GM21737 (cell line): ENCODE results near the gene SLC35E4.
"Not testable (repeated sequence)": the region's sequence is repeated elsewhere in the genome, so short reads cannot be mapped to it uniquely, and the experiment has no call there.

Experiments used
- ATAC-seq: cut with Tn5 transposase; IDR thresholded peaks from one replicate; pipeline ENCODE4 v1.9.1; 2021; ENCODE audit warnings: mild to moderate bottlenecking, moderate library complexity; ENCODE audit not compliant: unreplicated experiment

Gene SLC35E4, protein sequence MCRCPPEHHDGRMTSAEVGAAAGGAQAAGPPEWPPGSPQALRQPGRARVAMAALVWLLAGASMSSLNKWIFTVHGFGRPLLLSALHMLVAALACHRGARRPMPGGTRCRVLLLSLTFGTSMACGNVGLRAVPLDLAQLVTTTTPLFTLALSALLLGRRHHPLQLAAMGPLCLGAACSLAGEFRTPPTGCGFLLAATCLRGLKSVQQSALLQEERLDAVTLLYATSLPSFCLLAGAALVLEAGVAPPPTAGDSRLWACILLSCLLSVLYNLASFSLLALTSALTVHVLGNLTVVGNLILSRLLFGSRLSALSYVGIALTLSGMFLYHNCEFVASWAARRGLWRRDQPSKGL

DNA sequence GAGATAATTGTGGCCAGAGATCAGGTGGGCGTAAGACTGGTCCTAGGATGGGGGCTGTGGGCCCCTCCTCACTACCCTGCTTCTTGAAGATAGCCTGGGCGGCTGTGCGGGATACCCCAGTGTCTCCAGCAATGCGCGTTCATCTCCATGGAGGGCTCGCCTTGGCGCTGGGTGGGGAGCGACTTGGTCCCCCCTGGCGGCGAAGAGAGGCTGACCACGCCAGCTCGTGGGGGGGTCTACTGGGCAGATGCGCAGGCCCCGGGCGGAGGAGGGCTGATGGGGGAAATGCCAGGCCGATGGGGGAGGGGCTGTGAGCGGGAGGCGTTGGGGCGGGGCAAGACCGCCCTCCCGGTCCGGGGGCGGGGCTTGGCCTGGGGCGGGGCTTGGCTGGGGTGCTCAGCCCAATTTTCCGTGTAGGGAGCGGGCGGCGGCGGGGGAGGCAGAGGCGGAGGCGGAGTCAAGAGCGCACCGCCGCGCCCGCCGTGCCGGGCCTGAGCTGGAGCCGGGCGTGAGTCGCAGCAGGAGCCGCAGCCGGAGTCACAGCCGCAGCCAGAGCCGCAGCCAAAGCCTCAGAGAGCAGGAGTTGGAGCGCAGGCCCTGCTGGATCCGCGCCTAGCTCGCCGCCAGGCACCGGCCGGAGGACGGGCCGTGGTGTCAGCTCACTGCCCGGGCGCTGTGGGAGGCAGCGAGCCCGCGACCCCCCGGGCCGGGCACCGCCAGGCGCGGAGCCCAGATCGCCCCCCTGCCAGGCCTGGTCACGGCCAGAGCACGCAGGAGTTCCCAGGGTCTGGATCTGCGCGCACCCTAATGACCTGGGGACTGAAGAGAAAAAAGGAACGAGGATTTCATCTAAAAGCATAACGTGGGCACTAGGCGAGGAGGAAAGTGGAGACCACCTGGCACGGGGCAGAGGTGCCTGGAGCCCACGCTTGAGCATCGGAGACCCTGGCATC lies at the start of gene SLC35E4:
SLC35E4 (plus strand) TSS at position 509 of the 953 bp plus-strand sequence. CDS start 670 bp downstream, outside the sequence.
- peak; percentile 57 for ATAC-seq

DNA sequence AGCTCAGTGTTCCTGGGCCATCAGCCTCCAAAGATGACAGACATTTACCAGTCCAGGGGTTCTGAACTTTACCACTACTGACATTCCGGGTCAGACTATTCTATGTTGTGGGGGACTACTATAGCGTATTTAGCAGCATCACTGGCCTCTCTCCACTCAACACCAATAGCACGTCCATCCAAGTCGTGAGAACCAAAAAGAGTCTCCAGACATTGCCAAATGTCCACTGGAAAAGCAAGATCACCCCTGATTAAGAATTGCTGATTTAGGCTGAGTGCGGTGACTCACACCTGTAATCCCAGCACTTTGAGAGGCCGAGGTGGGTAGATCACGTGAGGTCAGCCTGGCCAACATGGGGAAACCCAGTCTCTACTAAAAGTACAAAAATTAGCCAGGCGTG lies 49.2 kb upstream of the SLC35E4 start:
- ATAC-seq = no peak

DNA sequence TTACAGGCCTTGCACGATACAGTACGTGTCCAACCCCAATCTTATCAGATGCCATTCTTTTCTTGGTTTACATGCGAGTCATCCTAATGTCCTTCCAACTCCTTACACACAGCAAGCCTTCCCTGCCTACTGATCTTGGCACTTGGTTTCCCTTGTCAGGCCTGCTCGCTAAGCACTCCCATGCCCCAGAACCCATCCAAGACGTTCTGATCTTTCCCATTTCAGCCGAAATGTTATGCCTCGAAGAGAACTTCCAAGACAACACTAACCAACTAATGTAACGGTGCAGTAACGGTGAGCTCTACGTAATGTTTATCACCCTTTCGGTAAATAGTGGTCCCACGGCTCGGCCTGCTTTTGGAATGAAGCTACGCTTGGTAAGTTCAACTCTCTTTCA lies 44.4 kb upstream of the SLC35E4 start:
- ATAC-seq = no peak

DNA sequence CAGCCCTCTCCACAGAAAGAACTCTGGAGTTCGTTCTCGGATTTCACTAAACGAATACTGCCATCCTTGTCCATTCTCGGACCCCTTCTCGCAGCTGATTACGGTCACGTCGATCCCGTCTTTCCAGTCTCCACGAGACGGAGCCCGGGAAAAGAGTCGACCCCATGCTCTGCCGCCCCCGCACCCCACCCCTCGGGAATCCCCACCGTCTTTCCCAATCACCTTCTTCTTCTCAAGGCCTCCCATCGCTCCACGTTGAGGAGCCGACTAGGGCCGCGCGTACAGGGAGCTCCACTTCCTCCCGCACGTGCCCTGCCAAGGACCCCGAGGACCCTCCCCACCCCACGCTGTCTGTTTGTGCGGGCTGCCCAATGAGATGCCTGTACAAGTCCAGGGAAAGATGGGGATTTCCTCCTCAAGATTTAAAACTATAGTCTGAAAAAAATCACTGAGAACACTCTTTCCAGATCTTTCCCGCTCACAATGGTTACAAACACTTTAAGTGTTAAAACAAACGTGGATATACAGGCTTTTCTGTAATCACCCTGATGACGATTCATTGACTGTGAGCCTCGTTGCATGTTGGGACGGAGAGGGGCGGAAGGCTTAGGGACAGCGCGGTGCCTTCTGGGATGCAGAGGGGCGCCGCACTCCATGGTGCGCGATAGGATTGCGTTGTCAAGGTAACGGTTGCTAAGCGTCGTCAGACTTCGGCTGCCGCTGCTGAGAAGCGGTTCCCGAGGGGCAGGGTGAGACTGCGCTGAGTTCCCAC lies 43.8 kb upstream of the SLC35E4 start, which contains the start of gene PES1:
PES1 (minus strand) TSS at position 323 of the 772 bp plus-strand sequence; CDS start at position 246, 77 bp downstream.
- ATAC-seq = peak; percentile 95

DNA sequence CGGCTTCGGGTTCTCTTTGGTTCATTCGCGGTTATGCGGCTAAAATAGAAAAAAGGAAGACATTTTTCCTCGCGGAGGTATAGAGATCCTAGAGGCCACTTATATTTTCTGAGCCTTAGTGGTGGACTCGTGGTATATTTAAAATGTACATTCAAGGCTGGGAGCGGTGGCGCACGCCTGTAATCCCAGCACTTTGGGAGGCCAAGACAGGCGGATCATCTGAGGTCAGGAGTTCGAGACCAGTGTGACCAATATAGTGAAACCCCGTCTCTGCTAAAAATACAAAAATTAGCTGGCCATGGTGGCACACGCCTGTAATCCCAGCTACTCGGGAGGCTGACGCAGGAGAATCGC lies 43.2 kb upstream of the SLC35E4 start:
- ATAC-seq = not testable (repeated sequence)

DNA sequence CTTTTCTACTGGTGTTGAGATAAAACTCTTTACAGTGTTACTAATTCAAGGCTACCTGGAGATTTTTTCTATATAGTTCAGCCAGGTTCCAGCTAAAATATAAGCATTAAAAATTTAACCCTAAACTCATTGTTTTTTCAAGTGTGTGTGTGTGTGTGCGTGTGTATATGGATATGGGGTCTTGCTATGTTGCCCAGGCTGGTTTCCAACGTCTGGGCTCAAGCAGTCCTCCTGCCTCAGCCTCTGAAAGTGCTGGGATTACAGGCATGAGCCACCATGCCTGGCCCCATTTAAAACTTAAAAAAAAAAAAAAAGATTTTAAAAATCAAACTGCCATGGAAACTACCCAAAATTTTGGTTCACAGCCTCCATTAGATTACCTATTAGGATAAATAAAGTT lies 39.4 kb upstream of the SLC35E4 start:
- ATAC-seq = no peak

DNA sequence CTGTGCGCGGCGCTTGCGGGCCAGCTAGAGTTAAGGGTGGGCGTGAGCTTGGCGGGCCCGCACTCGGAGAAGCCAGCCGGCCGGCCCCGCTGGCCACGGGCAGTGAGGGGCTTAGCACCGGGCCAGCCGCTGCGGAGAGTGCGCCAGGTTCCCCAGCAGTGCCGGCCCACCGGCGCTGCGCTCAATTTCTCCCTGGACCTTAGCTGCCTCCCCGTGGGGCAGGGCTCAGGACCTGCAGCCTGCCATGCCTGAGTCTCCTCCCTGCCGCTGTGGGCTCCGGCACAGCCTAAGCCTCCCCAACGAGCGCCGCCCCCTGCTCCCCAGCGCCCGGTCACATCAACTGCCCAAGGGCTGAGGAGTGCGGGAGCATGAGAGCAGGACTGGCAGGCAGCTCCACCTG lies 38.7 kb upstream of the SLC35E4 start:
- no peak for ATAC-seq

DNA sequence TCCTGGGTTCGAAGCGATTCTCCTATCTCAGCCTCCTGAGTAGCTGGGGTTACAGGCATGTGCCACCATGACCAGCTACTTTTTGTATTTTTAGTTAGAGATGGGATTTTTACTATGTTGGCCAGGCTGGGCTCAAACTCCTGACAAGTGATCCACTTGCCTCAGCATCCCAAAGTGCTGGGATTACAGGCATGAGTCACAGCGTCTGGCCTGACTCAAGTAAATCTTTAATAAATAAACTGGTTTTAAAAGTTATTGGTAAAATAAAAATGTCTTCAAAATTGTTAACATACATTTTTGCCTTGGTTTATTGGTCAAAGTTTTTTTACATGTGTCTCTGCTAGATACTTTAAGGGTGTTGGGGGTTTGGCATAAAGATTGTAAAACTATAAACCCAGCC lies 36.6 kb upstream of the SLC35E4 start:
- ATAC-seq = no peak

DNA sequence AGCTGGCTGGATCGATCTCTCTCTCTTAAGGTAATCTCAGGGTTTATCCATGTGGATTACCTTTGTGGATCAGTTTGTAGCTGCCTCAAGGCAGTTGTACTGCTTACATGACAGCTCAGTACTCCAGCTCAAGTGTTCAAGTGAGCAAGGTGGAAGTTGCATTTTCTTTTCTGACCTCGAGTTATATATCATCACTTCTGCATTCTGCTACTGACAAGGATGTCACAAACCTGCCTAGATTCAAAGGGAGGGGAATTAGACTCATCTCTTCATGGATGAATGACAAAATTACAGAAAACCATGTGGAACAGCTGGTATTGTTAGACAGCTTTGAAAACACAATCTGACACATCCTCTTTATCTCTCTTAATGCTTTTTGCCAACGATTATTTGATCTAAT lies 34.7 kb upstream of the SLC35E4 start:
- ATAC-seq = no peak

DNA sequence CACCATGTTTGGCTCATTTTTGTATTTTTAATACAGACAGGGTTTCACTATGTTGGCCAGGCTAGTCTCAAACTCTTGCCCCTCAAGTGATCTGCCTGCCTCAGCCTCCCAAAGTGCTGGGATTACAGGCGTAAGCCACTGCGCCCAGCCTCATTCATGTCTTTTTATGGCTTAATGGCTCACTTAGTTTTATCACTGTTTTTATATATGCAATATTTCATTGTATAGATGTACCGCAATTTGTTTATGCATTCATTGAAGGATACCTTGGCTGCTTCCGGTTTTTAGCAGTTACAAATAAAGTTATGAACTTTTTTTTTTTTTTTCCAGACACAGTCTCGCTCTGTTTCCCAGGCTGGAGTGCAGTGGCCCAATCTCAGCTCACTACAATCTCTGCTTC lies 34.1 kb upstream of the SLC35E4 start:
- no peak for ATAC-seq

DNA sequence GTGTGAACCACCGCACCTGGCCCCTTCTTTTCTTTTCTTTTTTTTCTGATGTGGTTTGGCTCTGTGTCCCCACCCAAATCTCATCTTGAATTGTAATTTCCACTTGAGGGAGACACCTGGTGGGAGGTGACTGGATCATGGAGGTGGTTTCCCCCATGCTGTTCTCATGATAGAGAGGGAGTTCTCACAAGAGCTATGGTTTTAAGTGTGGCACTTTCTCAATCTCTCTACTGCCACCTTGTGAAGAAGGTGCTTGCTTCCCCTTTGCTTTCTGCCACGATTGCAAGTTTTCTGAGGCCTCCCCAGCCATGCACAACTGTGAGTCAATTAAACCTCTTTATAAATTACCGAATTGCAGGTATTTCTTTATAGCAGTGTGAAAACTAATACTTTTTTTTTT lies 33.5 kb upstream of the SLC35E4 start:
- no peak for ATAC-seq

DNA sequence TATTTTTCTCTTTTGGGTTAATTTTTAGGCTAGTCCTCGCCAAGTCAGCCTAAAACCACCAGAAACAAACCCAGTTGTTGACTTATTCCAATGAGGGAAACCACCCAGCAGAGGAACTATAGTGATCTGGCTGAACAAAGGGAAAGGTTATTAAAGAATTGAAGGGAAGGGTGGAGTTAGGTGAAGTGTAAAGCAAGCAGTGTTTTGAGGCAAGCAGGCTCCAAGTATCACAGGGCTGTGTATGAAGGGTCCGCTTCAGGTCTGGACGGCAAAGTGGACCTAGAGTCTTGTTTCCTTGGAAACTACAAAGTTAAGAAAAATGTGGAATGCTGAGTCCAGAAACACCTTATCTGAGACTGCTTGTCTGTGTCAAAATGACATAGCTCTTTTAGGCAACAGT lies 31.8 kb upstream of the SLC35E4 start:
- no peak for ATAC-seq

DNA sequence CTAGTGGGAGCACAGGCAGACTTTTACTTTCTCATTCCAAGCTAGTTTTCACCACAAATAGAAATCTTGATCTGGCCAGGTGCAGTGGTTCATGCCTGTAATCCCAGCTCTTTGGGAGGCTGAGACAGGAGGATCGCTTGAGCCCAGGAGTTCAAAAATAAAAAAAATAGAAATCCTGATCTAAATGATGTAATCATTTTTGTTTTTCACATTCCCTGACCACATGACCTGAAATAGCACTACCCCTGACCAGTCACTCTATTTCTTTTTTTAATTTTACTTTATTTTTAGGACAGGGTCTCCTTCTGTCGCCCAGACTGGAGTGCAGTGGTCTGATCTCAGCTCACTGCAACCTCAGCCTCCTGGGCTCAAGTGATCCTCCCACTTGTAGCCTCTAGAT lies 30.9 kb upstream of the SLC35E4 start:
- no peak for ATAC-seq

DNA sequence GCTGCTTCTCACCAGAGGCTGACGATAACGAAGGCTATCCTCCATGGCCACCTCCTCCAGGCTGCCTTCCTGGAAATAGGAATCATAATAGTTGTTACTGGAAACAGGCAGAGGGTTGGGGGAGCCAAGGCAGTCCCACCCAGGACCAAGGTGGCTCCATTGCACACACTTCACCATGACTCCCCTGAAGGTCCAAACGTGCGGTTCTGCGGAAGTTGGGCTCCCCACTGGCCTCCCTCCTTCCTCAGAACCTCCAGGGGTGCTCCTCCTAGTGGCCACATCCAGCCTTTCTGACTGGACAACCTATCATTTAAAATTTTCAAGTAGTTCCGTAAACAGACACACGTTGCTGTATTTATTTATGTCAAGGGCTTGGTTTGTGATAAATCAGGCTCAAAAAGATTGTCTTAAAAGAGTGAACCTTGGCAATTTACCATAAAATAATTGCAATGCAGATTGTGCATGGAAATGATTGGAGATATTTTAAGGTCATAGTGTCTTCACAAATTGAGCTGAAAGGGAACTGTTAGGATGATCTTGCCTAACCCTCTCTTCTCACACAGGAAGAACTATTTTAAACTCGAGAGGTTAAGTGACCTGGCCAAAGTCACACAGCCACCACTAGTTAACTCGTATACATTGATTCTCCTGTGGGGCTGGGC lies 30.0 kb upstream of the SLC35E4 start:
- no peak for ATAC-seq

DNA sequence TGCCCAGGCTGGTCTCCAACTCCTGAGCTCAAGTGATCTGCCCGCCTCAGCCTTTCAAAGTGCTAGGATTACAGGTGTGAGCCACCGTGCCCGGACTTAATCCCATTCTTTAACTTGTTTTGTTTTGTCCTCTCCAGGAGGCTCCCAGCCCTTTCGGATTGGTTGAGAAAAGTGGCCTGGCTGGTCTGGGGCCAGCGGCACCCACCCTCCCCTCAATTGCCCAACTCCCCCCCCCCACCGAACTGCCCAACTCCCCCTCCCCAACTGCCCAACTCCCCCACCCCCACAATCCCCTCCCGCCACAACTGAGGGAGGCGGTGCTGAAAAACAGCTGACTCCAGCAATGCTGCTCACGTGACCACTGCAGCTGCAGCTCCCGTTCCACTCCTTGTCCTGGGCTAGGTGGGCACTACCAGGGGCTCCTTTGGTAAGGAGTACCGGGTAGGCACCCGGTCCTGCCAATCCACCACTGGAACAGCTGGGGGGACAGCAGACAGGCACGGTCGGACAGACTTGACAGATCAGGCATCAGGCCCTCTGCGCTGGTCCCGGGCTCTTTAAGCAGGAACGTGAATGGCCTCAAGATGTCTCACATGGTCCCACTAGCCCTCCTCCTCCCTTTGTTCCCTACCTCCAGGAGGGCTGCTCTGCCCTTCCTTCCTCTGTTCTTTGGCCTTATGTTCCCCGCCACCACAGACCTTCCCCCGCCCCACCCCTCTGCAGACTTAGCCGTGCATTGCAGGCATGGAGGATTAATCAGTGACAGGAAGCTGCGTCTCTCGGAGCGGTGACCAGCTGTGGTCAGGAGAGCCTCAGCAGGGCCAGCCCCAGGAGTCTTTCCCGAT lies 28.9 kb upstream of the SLC35E4 start, which contains the start of gene TCN2:
TCN2 (plus strand) TSS at position 720 of the 845 bp plus-strand sequence. CDS start 158 bp downstream, outside the sequence.
- ATAC-seq = peak; percentile 39

DNA sequence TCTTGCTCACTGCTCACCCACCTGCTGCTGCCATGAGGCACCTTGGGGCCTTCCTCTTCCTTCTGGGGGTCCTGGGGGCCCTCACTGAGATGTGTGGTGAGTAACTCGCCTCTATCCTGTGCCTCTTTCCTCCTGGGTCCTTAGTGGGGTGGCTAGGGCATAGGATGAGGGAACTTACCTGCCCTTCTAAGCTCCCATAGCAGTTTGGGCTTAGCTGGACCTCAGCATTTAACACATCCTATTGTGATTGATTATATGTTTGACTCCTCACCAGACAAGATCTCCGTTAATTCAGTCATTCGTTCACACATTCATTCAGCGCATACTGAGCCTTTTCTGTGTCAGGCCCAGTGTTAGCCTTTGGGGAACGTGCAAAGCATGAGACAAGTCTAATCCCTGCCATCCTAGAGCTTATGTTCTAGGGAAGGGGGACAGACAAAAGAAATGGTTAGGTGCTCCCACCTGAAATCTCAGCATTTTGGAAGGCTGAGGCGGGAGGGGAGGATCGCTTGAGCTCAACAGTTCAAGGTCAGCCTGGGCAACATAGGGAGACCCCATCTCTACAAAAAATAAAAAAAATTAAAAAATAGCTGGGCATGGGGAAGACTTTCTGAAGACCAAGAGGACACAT lies 28.2 kb upstream of the SLC35E4 start:
- peak; percentile 2 for ATAC-seq

DNA sequence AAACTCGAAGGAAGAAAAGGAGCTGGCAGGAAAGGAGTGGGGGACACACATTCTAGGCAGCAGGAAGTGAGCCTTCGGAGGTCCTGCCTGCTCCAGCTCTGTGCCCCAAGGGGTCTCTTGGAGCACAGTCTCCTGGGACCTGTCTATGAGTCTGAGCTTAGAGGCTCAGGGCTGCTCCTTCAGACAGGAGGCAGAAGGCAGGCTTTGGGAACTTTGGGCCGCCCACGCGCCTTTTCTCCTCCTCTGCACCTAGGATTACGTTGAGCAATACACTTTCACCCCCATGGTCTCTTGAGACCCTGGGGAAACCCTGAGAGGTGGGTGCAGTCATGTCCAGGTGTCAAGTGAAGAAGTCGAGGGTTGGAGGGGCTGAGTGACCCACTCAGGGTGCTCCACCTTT lies 27.6 kb upstream of the SLC35E4 start:
- ATAC-seq = no peak

DNA sequence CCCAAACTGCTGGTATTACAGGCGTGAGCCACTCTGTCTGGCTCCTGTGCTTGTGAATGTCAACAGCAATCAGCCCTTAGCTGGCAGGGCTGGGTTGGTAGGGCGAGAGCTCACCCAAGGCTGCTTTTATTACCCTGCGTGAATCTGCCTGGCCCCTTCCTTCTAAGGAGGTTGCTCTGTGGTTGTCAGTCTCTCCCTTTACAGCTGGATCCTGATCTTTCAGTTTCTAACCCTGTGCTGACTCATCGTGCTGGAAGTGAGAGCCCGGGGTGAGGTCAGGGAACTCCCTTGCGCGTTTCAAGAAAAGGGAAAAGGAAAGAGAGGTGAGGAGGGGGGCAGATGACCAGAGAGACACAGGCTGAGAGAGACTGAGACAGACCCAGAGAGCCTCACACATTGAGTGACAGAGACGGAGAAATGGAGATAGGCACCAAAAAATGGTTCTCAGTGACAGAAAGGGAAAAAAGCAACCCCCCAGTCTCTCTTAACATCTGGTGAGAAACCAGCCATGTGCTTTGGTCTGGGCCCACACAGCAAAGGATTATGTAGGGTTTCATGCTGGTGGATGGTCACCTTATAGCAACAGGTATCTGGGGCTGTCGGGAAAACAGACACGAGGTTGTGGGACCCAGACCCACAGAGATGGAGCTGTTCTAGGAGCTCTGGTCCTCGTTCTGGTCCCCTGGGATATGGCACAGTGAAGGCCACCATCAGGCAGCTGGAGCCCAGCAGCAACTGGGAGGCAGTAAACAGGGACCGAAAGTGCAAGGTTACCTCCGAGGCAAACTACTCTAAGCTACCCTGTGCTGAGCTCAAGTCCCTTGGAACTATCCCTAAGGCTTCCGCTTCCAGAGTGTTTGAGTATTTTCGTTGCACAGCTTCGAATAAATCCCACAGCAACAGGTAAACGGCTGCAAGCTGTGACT lies 26.1 kb upstream of the SLC35E4 start:
- ATAC-seq = peak; percentile 42
